SK-N-SH treated with all-trans-retinoic acid at 6 μM for 48 hours (cell line): ENCODE measurements around the gene RNPEPL1.

ENCODE experiments used
- ATAC-seq: fragments of 200-7000 bp; cut with Tn5 transposase; 3 replicates; pipeline ENCODE4 v1.9.1; 2020; ENCODE audit warnings: mild to moderate bottlenecking, moderate library complexity
- ARNTL ChIP-seq: fragments of 450-650 bp; formaldehyde crosslinking; IDR thresholded peaks from 2 replicates; pipeline ENCODE4 v1.5.0; 2020; ENCODE audit warnings: low read depth, mild to moderate bottlenecking, moderate library complexity, borderline replicate concordance
- BACH2 ChIP-seq: fragments of 250-450 bp; sonication (Bioruptor Pico); IDR thresholded peaks from 2 replicates; pipeline ENCODE4 v1.9.0; 2021; ENCODE audit warnings: mild to moderate bottlenecking, borderline replicate concordance
- CSDC2 ChIP-seq: fragments of 250-450 bp; sonication (Bioruptor Pico); IDR thresholded peaks from 2 replicates; pipeline ENCODE4 v1.5.0; 2020; ENCODE audit warnings: mild to moderate bottlenecking, moderate library complexity
- GLIS3 ChIP-seq: fragments of 250-450 bp; sonication (Bioruptor Pico); IDR thresholded peaks from 2 replicates; pipeline ENCODE4 v1.5.0; 2020; ENCODE audit warnings: mild to moderate bottlenecking, moderate library complexity
- ISL1 ChIP-seq: fragments of 250-450 bp; sonication (Bioruptor Pico); IDR thresholded peaks from 2 replicates; pipeline ENCODE4 v2.1.2; 2022; ENCODE audit warnings: mild to moderate bottlenecking, moderate library complexity
- RARB ChIP-seq: fragments of 250-450 bp; sonication (Bioruptor Pico); IDR thresholded peaks from 2 replicates; pipeline ENCODE4 v1.8.0; 2021; ENCODE audit warnings: mild to moderate bottlenecking, moderate library complexity
- TOX ChIP-seq: fragments of 250-450 bp; sonication (Bioruptor Pico); IDR thresholded peaks from 2 replicates; pipeline ENCODE4 v1.8.0; 2021; ENCODE audit warnings: mild to moderate bottlenecking, moderate library complexity, borderline replicate concordance
- TSHZ2 ChIP-seq: fragments of 250-450 bp; sonication (Bioruptor Pico); IDR thresholded peaks from 2 replicates; pipeline ENCODE4 v1.5.0; 2020; ENCODE audit warnings: mild to moderate bottlenecking, moderate library complexity
- ZC3H10 ChIP-seq: fragments of 250-450 bp; sonication (Bioruptor Pico); IDR thresholded peaks from 2 replicates; pipeline ENCODE4 v1.5.1; 2021; ENCODE audit warnings: mild to moderate bottlenecking, moderate library complexity
- ZFP3 ChIP-seq: fragments of 250-450 bp; sonication (Bioruptor Pico); IDR thresholded peaks from 2 replicates; pipeline ENCODE4 v1.5.0; 2020; ENCODE audit warnings: mild to moderate bottlenecking, moderate library complexity
- ZFP30 ChIP-seq: fragments of 450-650 bp; formaldehyde crosslinking; IDR thresholded peaks from 2 replicates; pipeline ENCODE4 v1.5.0; 2022; ENCODE audit warnings: mild to moderate bottlenecking, moderate library complexity
- ZNF70 ChIP-seq: fragments of 450-650 bp; formaldehyde crosslinking; IDR thresholded peaks from 2 replicates; pipeline ENCODE4 v1.5.0; 2020; ENCODE audit warnings: mild to moderate bottlenecking, moderate library complexity
- ZNF8 ChIP-seq: fragments of 450-650 bp; formaldehyde crosslinking; IDR thresholded peaks from 2 replicates; pipeline ENCODE4 v1.5.0; 2020; ENCODE audit warnings: mild to moderate bottlenecking, moderate library complexity
- TF ChIP-seq, protein P1 (sequence below): fragments of 250-450 bp; sonication (Bioruptor Pico); IDR thresholded peaks from 2 replicates; pipeline ENCODE4 v1.5.1; 2020; ENCODE audit warnings: low read depth, mild to moderate bottlenecking, moderate library complexity
- TF ChIP-seq, protein P2 (sequence below): fragments of 250-450 bp; sonication (Bioruptor Pico); IDR thresholded peaks from 2 replicates; pipeline ENCODE4 v1.8.0; 2020; ENCODE audit warnings: mild to moderate bottlenecking, moderate library complexity, borderline replicate concordance
- TF ChIP-seq, protein P3 (sequence below): fragments of 250-450 bp; sonication (Bioruptor Pico); IDR thresholded peaks from 2 replicates; pipeline ENCODE4 v1.8.0; 2021; ENCODE audit warnings: low read depth, mild to moderate bottlenecking, moderate library complexity, borderline replicate concordance

Gene RNPEPL1

DNA sequence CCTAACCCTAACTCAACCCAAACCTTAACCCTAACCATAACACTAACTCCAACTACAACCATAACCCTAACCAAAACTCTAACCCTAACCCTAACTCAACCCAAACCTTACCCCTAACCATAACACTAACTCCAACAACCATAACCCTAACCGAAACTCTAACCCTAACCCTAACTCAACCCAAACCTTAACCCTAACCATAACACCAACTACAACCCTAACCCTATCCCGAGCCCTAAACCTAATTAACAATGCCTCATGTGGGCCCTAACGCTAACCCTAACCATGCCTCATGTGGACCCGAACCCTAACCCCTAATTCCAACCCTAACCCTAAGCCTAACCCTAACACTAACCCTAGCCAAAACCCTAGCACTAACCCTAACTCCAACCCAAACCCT is 45.5 kb downstream of the RNPEPL1 start:
- TF ChIP-seq RARB (no peak), ZFP30 (CRISPR knock-in tag) (no peak), ZC3H10 (CRISPR knock-in tag) (no peak), BACH2 (CRISPR knock-in tag) (no peak), ISL1 (no peak), TSHZ2 (CRISPR knock-in tag) (no peak), TOX (CRISPR knock-in tag) (no peak), ZFP3 (no peak), ARNTL (no peak)
- TF ChIP-seq, protein P1, sequence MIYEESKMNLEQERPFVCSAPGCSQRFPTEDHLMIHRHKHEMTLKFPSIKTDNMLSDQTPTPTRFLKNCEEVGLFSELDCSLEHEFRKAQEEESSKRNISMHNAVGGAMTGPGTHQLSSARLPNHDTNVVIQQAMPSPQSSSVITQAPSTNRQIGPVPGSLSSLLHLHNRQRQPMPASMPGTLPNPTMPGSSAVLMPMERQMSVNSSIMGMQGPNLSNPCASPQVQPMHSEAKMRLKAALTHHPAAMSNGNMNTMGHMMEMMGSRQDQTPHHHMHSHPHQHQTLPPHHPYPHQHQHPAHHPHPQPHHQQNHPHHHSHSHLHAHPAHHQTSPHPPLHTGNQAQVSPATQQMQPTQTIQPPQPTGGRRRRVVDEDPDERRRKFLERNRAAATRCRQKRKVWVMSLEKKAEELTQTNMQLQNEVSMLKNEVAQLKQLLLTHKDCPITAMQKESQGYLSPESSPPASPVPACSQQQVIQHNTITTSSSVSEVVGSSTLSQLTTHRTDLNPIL (CRISPR knock-in tag), result no peak
- TF ChIP-seq, protein P2, sequence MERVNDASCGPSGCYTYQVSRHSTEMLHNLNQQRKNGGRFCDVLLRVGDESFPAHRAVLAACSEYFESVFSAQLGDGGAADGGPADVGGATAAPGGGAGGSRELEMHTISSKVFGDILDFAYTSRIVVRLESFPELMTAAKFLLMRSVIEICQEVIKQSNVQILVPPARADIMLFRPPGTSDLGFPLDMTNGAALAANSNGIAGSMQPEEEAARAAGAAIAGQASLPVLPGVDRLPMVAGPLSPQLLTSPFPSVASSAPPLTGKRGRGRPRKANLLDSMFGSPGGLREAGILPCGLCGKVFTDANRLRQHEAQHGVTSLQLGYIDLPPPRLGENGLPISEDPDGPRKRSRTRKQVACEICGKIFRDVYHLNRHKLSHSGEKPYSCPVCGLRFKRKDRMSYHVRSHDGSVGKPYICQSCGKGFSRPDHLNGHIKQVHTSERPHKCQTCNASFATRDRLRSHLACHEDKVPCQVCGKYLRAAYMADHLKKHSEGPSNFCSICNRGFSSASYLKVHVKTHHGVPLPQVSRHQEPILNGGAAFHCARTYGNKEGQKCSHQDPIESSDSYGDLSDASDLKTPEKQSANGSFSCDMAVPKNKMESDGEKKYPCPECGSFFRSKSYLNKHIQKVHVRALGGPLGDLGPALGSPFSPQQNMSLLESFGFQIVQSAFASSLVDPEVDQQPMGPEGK (CRISPR knock-in tag), result no peak
- TF ChIP-seq, protein P3, sequence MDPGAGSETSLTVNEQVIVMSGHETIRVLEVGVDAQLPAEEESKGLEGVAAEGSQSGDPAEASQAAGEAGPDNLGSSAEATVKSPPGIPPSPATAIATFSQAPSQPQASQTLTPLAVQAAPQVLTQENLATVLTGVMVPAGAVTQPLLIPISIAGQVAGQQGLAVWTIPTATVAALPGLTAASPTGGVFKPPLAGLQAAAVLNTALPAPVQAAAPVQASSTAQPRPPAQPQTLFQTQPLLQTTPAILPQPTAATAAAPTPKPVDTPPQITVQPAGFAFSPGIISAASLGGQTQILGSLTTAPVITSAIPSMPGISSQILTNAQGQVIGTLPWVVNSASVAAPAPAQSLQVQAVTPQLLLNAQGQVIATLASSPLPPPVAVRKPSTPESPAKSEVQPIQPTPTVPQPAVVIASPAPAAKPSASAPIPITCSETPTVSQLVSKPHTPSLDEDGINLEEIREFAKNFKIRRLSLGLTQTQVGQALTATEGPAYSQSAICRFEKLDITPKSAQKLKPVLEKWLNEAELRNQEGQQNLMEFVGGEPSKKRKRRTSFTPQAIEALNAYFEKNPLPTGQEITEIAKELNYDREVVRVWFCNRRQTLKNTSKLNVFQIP, result no peak
- no peak for ATAC-seq

DNA sequence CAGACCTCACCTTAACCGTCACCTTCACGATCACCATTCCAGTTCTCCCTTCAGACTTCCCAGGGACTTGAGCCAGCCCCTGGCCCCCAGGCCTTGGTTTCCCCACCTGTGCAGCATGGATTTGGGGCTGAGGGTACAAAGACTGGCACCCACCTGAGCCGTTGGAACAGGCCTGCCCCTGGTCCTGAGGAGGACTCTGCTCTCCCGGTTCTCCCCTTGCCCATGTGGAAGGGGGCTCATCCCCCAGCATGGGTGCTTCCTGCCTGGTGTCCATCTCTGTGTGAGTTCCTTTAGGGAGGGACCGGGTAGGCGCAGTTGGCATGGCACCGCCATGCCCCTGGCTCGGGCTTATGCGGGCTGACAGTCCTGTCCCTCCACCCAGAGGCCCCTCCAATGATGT is 46.1 kb downstream of the RNPEPL1 start:
- ATAC-seq, result no peak

DNA sequence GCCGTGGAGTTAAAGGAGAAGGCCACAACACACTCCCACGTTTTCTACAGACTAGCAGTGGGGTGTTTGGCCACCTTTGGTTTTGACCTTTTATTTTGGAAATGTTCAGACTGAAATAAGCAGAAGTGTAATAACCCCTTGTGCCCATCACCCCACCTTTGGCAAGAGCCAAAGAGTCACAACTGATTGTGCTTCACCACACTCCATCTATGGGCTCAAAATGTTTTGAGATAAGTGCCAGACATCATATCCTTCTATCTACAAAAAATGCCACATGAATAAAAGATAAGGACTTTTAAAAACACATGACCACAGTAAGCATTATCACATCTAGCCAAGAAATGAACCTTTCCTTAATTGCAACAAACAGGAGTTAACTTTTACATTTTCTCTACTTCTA is 47.1 kb downstream of the RNPEPL1 start:
- no peak for ATAC-seq

More for the DNA sequence above, 46.1 kb downstream of the RNPEPL1 start:
- TF ChIP-seq CSDC2 (CRISPR knock-in tag) (no peak), ZFP3 (no peak), ZNF8 (CRISPR knock-in tag) (no peak), ZC3H10 (CRISPR knock-in tag) (no peak), ARNTL (no peak)
- TF ChIP-seq, protein P1 (CRISPR knock-in tag), result no peak

More for the DNA sequence above, 47.1 kb downstream of the RNPEPL1 start:
- no peak for TF ChIP-seq ARNTL
- no peak for TF ChIP-seq ZFP30 (CRISPR knock-in tag)
- no peak for TF ChIP-seq ZNF70 (CRISPR knock-in tag)
- no peak for TF ChIP-seq ISL1
- TF ChIP-seq, protein P1 (CRISPR knock-in tag), result no peak
- TF ChIP-seq, protein P2 (CRISPR knock-in tag), result no peak
- no peak for TF ChIP-seq RARB
- TF ChIP-seq ZC3H10 (CRISPR knock-in tag), result no peak
- TF ChIP-seq GLIS3 (CRISPR knock-in tag), result no peak
- no peak for TF ChIP-seq TSHZ2 (CRISPR knock-in tag)
- no peak for TF ChIP-seq CSDC2 (CRISPR knock-in tag)
